GM19351 (cell line): ENCODE measurements around the gene RUNX3.
A peak's percentile ranks its signal among the peaks of the same experiment; 100 is the strongest.
"Not testable (repeated sequence)": the region's sequence is repeated elsewhere in the genome, so short reads cannot be mapped to it uniquely, and the experiment has no call there.

Experiments
- ATAC-seq: cut with Tn5 transposase; IDR thresholded peaks from one replicate; pipeline ENCODE4 v1.9.1; 2021; ENCODE audit warnings: mild to moderate bottlenecking, moderate library complexity; ENCODE audit not compliant: unreplicated experiment

RUNX3 gene

GRCh38 chr1:24930260-24931145 is at the start of gene RUNX3:
Gene RUNX3, minus strand, starts transcription at chr1:24930276. Its CDS starts 408 bp downstream, at chr1:24929868.
- ATAC-seq: peak; percentile 71

GRCh38 chr1:24979232-24979631 is 49.2 kb upstream of the RUNX3 start:
- not testable (repeated sequence) for ATAC-seq

GRCh38 chr1:24978383-24979032 is 48.4 kb upstream of the RUNX3 start:
- no peak for ATAC-seq

- ATAC-seq: no peak
These were observed 45.3 kb upstream of the RUNX3 start for GRCh38 chr1:24975391-24975790.

- no peak for ATAC-seq
These were observed 43.2 kb upstream of the RUNX3 start for GRCh38 chr1:24973315-24973714.

- ATAC-seq: no peak
These were observed 42.8 kb upstream of the RUNX3 start for GRCh38 chr1:24972915-24973242.

- no peak for ATAC-seq
These were observed 42.3 kb upstream of the RUNX3 start for GRCh38 chr1:24972221-24972914.

- ATAC-seq: no peak
These were observed 41.1 kb upstream of the RUNX3 start for GRCh38 chr1:24970926-24971875.

- no peak for ATAC-seq
These were observed 40.3 kb upstream of the RUNX3 start for GRCh38 chr1:24970399-24970753.

- ATAC-seq: no peak
These were observed 39.7 kb upstream of the RUNX3 start for GRCh38 chr1:24969596-24970398.

GRCh38 chr1:24968941-24969585 is 39.0 kb upstream of the RUNX3 start:
- ATAC-seq: no peak

- ATAC-seq: no peak
These were observed 37.9 kb upstream of the RUNX3 start for GRCh38 chr1:24967962-24968361.

- ATAC-seq: no peak
These were observed 37.5 kb upstream of the RUNX3 start for GRCh38 chr1:24967555-24967954.

- peak; percentile 35 for ATAC-seq
These were observed 36.8 kb upstream of the RUNX3 start for GRCh38 chr1:24966724-24967346.

GRCh38 chr1:24966121-24966723 is 36.1 kb upstream of the RUNX3 start:
- no peak for ATAC-seq

- ATAC-seq: no peak
These were observed 35.5 kb upstream of the RUNX3 start for GRCh38 chr1:24965571-24965930.

GRCh38 chr1:24964811-24965570 is 34.9 kb upstream of the RUNX3 start:
- ATAC-seq: peak; percentile 84
